Thyroid gland (tissue), 4 donors: Measurements from ENCODE around the gene COA4. TPM values are rescaled to one million over a fixed set of nuclear protein-coding genes. Genes with fewer than 3 reads are reported as not detected.
A peak's percentile ranks its signal among the peaks of the same experiment; 100 is the strongest.

ENCODE experiments used
- DNase-seq, 2 donors: peaks; one replicate each; pipeline ENCODE4 v3.0.0-alpha.2; 2019
- H3K27ac ChIP-seq, 3 donors: fragments of 200-600 bp; sonication (generic); 1 replicate in 2 of 3; 2 replicates in 1 of 3; pipeline ENCODE4 v1.5.1; 2016 to 2019; ENCODE audit warnings: mild to moderate bottlenecking in 1 of 3, moderate library complexity in 1 of 3
- H3K27me3 ChIP-seq: fragments of 200-600 bp; sonication (generic); one replicate; pipeline ENCODE4 v1.5.1; 2019
- H3K36me3 ChIP-seq, 2 donors: fragments of 200-600 bp; sonication (generic); one replicate each; pipeline ENCODE4 v1.5.1; 2016 to 2019
- H3K4me1 ChIP-seq, 2 donors: fragments of 200-600 bp; sonication (generic); one replicate each; pipeline ENCODE4 v1.5.1; 2017 to 2019
- H3K4me3 ChIP-seq, 3 donors: fragments of 200-600 bp; sonication (generic); replicated peaks in 1 of 3; 1 replicate in 2 of 3; 2 replicates in 1 of 3; pipeline ENCODE4 v1.5.1; 2016; ENCODE audit warnings: mild to moderate bottlenecking in 1 of 3
- H3K9me3 ChIP-seq: fragments of 200-600 bp; sonication (generic); one replicate; pipeline ENCODE4 v1.5.1; 2017
- CTCF ChIP-seq, 6 experiments: fragments of 200-600 bp in 3 of 6; fragments of 450-650 bp in 3 of 6; sonication (generic) in 3 of 6; IDR thresholded peaks; one replicate each; pipeline ENCODE4 v1.5.1; 2016 to 2019; ENCODE audit warnings: antibody characterized with exemption in 6 of 6, mild to moderate bottlenecking in 2 of 6, inconsistent platforms in 1 of 6, moderate library complexity in 1 of 6
- POLR2A ChIP-seq, 2 donors: fragments of 450-650 bp; IDR thresholded peaks; one replicate each; pipeline ENCODE4 v1.6.1; 2017; ENCODE audit warnings: antibody characterized with exemption in 2 of 2, mild to moderate bottlenecking in 2 of 2, moderate library complexity in 1 of 2
- WGBS, 2 donors: methylation state at CpG; one replicate each; pipeline ENCODE4 v1.1.5; 2017; 5-methylcytosine and 5-hydroxymethylcytosine counted together
- intact Hi-C: fragments of 100-400 bp; cut with DNase I; formaldehyde crosslinking; loops from one replicate; pipeline ENCODE4 v1.15.1; 2023
- total RNA-seq, 4 donors: library from RNA; depleted of rRNA; stranded (reverse); fragments of >200 nt; gene quantifications; one replicate each; pipeline ENCODE4 v1.2.3, GENCODE V29; 2016

COA4 gene
- total RNA-seq, result 100 to 1,000 TPM in 2 of 4 donors, 10 to 100 TPM in 2; 62.9 to 117 (median 103) TPM

GRCh38 chr11:73876424-73877310, at the start of gene COA4, which contains the start of gene PAAF1:
TSS of gene COA4 (minus strand) at chr11:73876846. CDS start at chr11:73873378, 3,468 bp downstream.
TSS of gene PAAF1 (plus strand) at chr11:73876999. CDS start at chr11:73877022, 23 bp downstream.
- intact Hi-C loops, result loop anchor here (5.0 kb wide), 1 partner anchor 89 kb away; the partner anchor contains the start of gene MRPL48
- Histone ChIP-seq H3K9me3 (no peaks in the 10 kb centered on the region), H3K36me3 (peaks cover 13 to 15% of the 10 kb centered on the region in 2 donors), H3K27me3 (no peaks in the 10 kb centered on the region), H3K27ac (peak within 1 kb of the TSS; percentile 49 to 74 (median 55)), H3K4me1 (peaks cover 12 to 14% of the 10 kb centered on the region in 2 donors), H3K4me3 (peak within 1 kb of the TSS; percentile 62 to 72 (median 71))
- whole genome bisulfite sequencing, 2 donors, result 0% methylated on average over 23 to 57 of the region's 57 CpGs
- DNase-seq, result peak; percentile 94
- TF ChIP-seq CTCF (IDR thresholded peaks at IDR 0.05) (no peak), POLR2A (IDR thresholded peaks at IDR 0.05) (peak in 1 of 2 donors; percentile 79)

GRCh38 chr11:73921180-73921579, 44.5 kb upstream of the COA4 start:
- Histone ChIP-seq H3K27ac (no peak overlapping the region), H3K4me1 (no peaks in the 10 kb centered on the region), H3K36me3 (peaks cover 18 to 34% of the 10 kb centered on the region in 2 donors), H3K27me3 (no peaks in the 10 kb centered on the region), H3K9me3 (no peaks in the 10 kb centered on the region), H3K4me3 (no peak overlapping the region)
- TF ChIP-seq CTCF (IDR thresholded peaks at IDR 0.05), result no peak
- no peak for TF ChIP-seq POLR2A (IDR thresholded peaks at IDR 0.05)
- DNase-seq, result no peak
- WGBS, 2 donors, result 98% methylated on average over 4 of the region's 4 CpGs
- intact Hi-C loops, result no loop called here

DNA sequence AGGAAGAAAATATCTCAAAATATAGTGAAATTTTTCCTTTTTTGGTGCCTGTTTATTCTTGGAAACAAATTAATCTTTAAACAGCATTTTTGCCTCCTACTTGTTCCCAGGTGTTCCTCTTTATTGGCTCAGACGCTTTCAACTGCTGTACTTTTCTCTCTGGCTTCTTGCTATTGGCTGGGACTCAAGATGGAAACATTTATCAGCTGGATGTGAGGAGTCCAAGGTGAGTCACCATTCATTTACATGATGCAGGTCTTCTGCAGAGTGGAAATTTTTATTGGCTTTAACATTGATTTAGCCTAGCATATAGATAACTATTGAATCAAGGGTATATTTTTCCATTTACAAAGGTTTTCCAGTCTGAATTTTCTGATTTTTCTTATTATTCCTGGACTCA, 39.8 kb upstream of the COA4 start:
- 86 to 91% methylated on average over 1 of the region's 1 CpG for WGBS, 2 donors
- DNase-seq, result no peak
- no peak overlapping the region for H3K27ac ChIP-seq
- no peaks in the 10 kb centered on the region for H3K9me3 ChIP-seq
- no peaks in the 10 kb centered on the region for H3K27me3 ChIP-seq
- intact Hi-C loops, result no loop called here
- TF ChIP-seq POLR2A (IDR thresholded peaks at IDR 0.05), result no peak
- no peak for TF ChIP-seq CTCF (IDR thresholded peaks at IDR 0.05)
- peaks cover 10 to 51% of the 10 kb centered on the region in 2 donors for H3K36me3 ChIP-seq
- no peaks in the 10 kb centered on the region for H3K4me1 ChIP-seq
- no peak overlapping the region for H3K4me3 ChIP-seq

- Histone ChIP-seq H3K4me3 (no peak overlapping the region), H3K36me3 (peaks cover 9 to 41% of the 10 kb centered on the region in 2 donors), H3K9me3 (no peaks in the 10 kb centered on the region), H3K27me3 (no peaks in the 10 kb centered on the region), H3K27ac (no peak overlapping the region), H3K4me1 (no peaks in the 10 kb centered on the region)
- TF ChIP-seq CTCF (IDR thresholded peaks at IDR 0.05), result no peak
- no peak for TF ChIP-seq POLR2A (IDR thresholded peaks at IDR 0.05)
- WGBS, 2 donors, result 92 to 94% methylated on average over 4 of the region's 4 CpGs
- intact Hi-C loops, result no loop called here
- DNase-seq, result no peak
These were observed 37.6 kb upstream of the COA4 start for GRCh38 chr11:73914284-73914683.

GRCh38 chr11:73913472-73913871, 36.8 kb upstream of the COA4 start:
- no peak for TF ChIP-seq POLR2A (IDR thresholded peaks at IDR 0.05)
- TF ChIP-seq CTCF (IDR thresholded peaks at IDR 0.05), result no peak
- intact Hi-C loops, result no loop called here
- H3K36me3 ChIP-seq, result peaks cover under 1 to 35% of the 10 kb centered on the region in 2 donors
- DNase-seq, result no peak
- no peaks in the 10 kb centered on the region for H3K4me1 ChIP-seq
- no peaks in the 10 kb centered on the region for H3K27me3 ChIP-seq
- H3K9me3 ChIP-seq, result no peaks in the 10 kb centered on the region
- no peak overlapping the region for H3K27ac ChIP-seq
- no peak overlapping the region for H3K4me3 ChIP-seq
